Activated B cell treated with CpG ODN at 0.5 μM for 24 hours (primary cell): ENCODE measurements around the gene SKOR1. TPM values are rescaled to one million over a fixed set of nuclear protein-coding genes. Genes with fewer than 3 reads are reported as not detected.

ENCODE experiments used
- ATAC-seq: fragments of 200-7000 bp; cut with Tn5 transposase; one replicate; pipeline ENCODE4 v1.10.0; 2021; ENCODE audit warnings: low read depth, mild to moderate bottlenecking, moderate library complexity
- CTCF ChIA-PET: fragments of 350-600 bp; sonication (Branson Sonifier 250); formaldehyde crosslinking; loops from one replicate; lab custom pipeline; 2021; ENCODE audit warnings: antibody characterized with exemption; lab: Charles Lee
- POLR2A ChIA-PET: fragments of 350-600 bp; sonication (Branson Sonifier 250); formaldehyde crosslinking; loops from one replicate; lab custom pipeline; 2021; ENCODE audit warnings: antibody characterized with exemption; lab: Charles Lee
- DNase-seq: peaks from one replicate; pipeline ENCODE4 v3.0.0; 2022
- H3K27ac Mint-ChIP-seq: one replicate; pipeline ENCODE4 v1.8.0; 2020; ENCODE audit warnings: mixed read lengths
- H3K27me3 Mint-ChIP-seq: one replicate; pipeline ENCODE4 v1.8.0; 2021; ENCODE audit warnings: mixed read lengths
- H3K36me3 Mint-ChIP-seq: one replicate; pipeline ENCODE4 v1.8.0; 2021; ENCODE audit warnings: low read depth, mixed read lengths
- H3K4me1 Mint-ChIP-seq: one replicate; pipeline ENCODE4 v1.8.0; 2021; ENCODE audit warnings: mixed read lengths
- H3K4me3 Mint-ChIP-seq: one replicate; pipeline ENCODE4 v1.8.0; 2020; ENCODE audit warnings: mild to moderate bottlenecking, mixed read lengths
- H3K9me3 Mint-ChIP-seq: one replicate; pipeline ENCODE4 v1.8.0; 2020; ENCODE audit warnings: mixed read lengths
- intact Hi-C: fragments of 100-400 bp; cut with micrococcal nuclease; formaldehyde crosslinking; loops from one replicate; pipeline ENCODE4 v1.15.1; 2024
- total RNA-seq: library from RNA; stranded (reverse); gene quantifications from 2 replicates; pipeline ENCODE4 v1.2.3, GENCODE V29; 2022
- TF ChIP-seq, protein P1 (sequence below): fragments of 200-600 bp; IDR thresholded peaks from one replicate; pipeline ENCODE4 v1.8.0; 2022; ENCODE audit warnings: antibody characterized with exemption, mild to moderate bottlenecking

Gene SKOR1
- total RNA-seq, 1 donor from 2014 or later: 0.53 TPM

DNA sequence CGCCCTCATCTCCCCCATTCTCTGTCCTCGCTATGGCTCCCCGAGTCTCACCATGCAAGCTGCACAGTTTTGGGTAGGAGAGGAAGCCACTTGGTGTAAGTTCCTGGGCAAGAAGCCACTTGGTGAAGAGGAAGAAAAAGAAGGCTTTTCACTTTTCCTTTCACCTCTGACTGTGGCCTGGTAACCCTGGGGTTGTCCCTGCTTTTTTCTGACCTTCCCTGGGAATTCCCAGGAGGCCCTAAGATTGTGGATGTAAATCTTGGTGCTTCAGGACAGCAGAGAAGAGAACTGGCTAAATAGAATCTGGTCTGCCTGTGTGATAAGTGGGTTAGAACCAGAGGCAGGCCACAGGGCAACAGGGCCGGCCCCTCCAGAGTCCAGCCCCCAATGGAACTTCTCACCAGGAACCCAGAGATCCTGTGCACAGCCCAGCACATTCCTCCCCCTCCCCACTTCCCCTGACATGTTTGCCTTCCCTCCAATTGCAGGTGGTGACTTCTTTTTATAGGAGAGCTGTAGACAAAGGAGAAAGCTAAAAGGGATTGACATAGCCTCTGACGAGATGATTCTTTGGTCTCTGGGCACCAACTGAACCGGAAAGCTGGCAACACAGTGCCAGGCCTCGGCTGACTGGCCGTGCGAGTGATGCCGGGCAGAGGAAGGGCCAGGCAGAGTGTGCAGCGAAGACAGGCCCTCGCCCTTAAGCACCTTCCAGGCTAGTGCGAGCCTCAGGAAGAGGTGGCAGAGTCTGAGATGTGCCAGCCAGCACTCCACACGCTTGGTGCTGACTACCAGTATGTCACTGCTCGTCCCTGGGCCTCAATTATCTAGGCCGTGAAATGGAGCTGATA lies 19.4 kb upstream of the SKOR1 start:
- no peak for ATAC-seq
- POLR2A ChIA-PET: no interaction called here
- CTCF ChIA-PET: no interaction called here
- intact Hi-C loops: no loop called here
- Mint-ChIP-seq H3K9me3 (no peaks in the 10 kb centered on the region), H3K27me3 (no peaks in the 10 kb centered on the region), H3K4me1 (peaks cover 8% of the 10 kb centered on the region), H3K36me3 (peaks cover 21% of the 10 kb centered on the region), H3K4me3 (no peak overlapping the region), H3K27ac (no peak overlapping the region)
- TF ChIP-seq, protein P1, sequence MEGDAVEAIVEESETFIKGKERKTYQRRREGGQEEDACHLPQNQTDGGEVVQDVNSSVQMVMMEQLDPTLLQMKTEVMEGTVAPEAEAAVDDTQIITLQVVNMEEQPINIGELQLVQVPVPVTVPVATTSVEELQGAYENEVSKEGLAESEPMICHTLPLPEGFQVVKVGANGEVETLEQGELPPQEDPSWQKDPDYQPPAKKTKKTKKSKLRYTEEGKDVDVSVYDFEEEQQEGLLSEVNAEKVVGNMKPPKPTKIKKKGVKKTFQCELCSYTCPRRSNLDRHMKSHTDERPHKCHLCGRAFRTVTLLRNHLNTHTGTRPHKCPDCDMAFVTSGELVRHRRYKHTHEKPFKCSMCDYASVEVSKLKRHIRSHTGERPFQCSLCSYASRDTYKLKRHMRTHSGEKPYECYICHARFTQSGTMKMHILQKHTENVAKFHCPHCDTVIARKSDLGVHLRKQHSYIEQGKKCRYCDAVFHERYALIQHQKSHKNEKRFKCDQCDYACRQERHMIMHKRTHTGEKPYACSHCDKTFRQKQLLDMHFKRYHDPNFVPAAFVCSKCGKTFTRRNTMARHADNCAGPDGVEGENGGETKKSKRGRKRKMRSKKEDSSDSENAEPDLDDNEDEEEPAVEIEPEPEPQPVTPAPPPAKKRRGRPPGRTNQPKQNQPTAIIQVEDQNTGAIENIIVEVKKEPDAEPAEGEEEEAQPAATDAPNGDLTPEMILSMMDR: no peak
- no peak for DNase-seq

DNA sequence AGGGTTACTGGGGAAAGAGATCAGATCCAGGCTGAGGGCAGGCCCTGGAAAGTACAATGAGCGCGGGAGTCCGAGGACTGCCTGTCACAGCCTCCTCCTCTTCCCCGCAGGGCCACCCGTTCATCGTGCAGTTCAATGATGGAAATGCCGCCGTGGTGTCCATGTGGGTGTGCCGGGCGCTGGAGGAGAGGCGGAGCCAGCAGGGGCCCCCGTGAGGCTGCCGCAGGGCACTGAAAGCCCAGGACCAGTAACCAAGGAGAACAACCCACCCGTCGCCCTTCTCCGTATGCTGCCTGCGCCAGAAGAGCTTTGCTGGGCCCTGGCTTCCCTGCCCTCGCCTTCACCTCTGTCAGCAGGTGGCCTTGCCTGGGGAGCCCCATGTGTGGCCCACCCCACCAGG lies 18.8 kb upstream of the SKOR1 start:
- Mint-ChIP-seq H3K27me3 (no peaks in the 10 kb centered on the region), H3K9me3 (no peaks in the 10 kb centered on the region), H3K4me3 (no peak overlapping the region), H3K36me3 (peaks cover 21% of the 10 kb centered on the region), H3K27ac (no peak overlapping the region), H3K4me1 (peaks cover 8% of the 10 kb centered on the region)
- DNase-seq (no peak), ATAC-seq (no peak)
- CTCF ChIA-PET: no interaction called here
- intact Hi-C loops: no loop called here
- TF ChIP-seq, protein P1: no peak
- POLR2A ChIA-PET: no interaction called here

DNA sequence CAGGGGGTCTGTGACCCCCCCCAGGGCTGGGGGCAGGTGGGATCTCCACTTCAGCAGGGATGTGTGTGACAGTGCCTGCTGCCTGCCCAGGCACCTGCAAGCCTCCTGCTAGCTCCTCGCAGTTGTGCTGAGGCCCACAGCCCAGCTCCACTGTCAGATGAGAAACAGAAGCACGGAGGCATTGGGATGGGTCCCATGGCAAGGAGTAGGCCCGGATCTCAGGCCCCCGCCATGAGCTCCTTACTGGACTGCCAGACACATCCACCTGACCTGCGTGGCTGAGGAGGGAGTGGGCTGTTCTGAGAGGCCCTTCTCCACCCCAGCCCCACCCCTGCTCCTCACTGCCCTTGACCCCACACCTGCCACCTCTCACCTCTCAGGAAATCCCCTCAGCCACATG lies 18.2 kb upstream of the SKOR1 start:
- CTCF ChIA-PET: no interaction called here
- POLR2A ChIA-PET: no interaction called here
- intact Hi-C loops: no loop called here
- Mint-ChIP-seq H3K9me3 (no peaks in the 10 kb centered on the region), H3K36me3 (peaks cover 21% of the 10 kb centered on the region), H3K27me3 (no peaks in the 10 kb centered on the region), H3K27ac (no peak overlapping the region), H3K4me1 (peaks cover 9% of the 10 kb centered on the region), H3K4me3 (no peak overlapping the region)
- TF ChIP-seq, protein P1: no peak
- ATAC-seq (no peak), DNase-seq (no peak)

DNA sequence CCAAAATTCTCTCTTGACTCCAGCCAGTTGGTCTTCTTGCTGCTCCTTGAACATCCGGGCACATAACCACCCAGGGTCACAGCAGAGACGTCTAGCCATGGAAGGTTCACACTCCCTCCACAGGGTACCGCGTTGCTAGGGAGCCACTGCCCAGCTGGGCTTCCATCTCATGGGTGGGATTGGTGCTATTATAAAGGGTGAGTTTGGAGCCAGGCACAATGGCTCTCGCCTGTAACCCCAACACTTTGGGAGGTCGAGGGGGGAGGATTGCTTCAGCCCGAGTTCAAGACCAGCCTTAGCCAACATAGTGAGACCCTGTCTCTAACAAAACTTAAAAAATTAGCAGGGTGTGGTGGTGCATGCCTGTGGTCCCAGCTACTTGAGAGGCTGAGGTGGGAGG lies 17.5 kb upstream of the SKOR1 start:
- CTCF ChIA-PET: no interaction called here
- intact Hi-C loops: no loop called here
- Mint-ChIP-seq H3K36me3 (peaks cover 21% of the 10 kb centered on the region), H3K4me3 (no peak overlapping the region), H3K9me3 (no peaks in the 10 kb centered on the region), H3K4me1 (peaks cover 5% of the 10 kb centered on the region), H3K27me3 (no peaks in the 10 kb centered on the region), H3K27ac (no peak overlapping the region)
- POLR2A ChIA-PET: no interaction called here
- no peak for DNase-seq
- TF ChIP-seq, protein P1: no peak
- no peak for ATAC-seq

DNA sequence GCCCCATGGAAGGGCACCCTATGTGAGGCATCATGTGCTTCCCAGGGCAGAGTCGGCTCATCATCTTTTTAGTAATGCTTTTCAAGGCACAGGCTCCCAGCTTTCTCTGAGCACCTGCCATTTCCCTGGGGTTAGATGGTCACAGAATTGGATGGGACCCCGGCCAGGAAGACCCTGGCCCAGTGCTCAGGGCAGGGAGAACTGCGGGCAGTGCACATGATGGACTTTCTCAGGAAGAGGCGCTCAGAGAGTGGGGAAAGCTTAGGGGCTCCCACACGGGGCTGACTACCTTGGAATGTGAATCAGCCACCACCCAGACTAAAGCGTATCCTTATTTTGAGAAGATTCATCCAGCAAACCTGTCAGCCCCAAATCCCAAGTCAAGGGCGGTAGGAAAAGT lies 16.5 kb upstream of the SKOR1 start:
- DNase-seq: no peak
- no peak for ATAC-seq
- Mint-ChIP-seq H3K27ac (no peak overlapping the region), H3K36me3 (peaks cover 21% of the 10 kb centered on the region), H3K4me3 (no peak overlapping the region), H3K4me1 (peaks cover 2% of the 10 kb centered on the region), H3K9me3 (no peaks in the 10 kb centered on the region), H3K27me3 (no peaks in the 10 kb centered on the region)
- POLR2A ChIA-PET: no interaction called here
- CTCF ChIA-PET: no interaction called here
- intact Hi-C loops: no loop called here
- TF ChIP-seq, protein P1: no peak
